SH-SY5Y (cell line): Measurements from ENCODE around the gene AGTRAP.

Source experiments
- GATA2 ChIP-seq: IDR thresholded peaks from 2 replicates; pipeline ENCODE4 v1.6.1; 2011; ENCODE audit warnings: mild to moderate bottlenecking, low read depth, low read length
- GATA3 ChIP-seq: IDR thresholded peaks from 2 replicates; pipeline ENCODE4 v1.6.1; 2011; ENCODE audit warnings: low read depth, mild to moderate bottlenecking, low read length, moderate library complexity

GRCh38 chr1:11772458-11772857, 36.5 kb downstream of the AGTRAP start:
- TF ChIP-seq GATA2, result no peak
- no peak for TF ChIP-seq GATA3
